IPS-15b (cell line): Measurements from ENCODE around the gene CRYZL1.

Experiments
- H3K27me3 ChIP-seq: one replicate; pipeline ENCODE4 v1.6.1; 2013; ENCODE audit warnings: low read length; ENCODE audit not compliant: control insufficient read depth, insufficient read depth
- H3K36me3 ChIP-seq: one replicate; pipeline ENCODE4 v1.6.1; 2013; ENCODE audit warnings: low read length; ENCODE audit not compliant: control insufficient read depth, insufficient read depth
- H3K4me1 ChIP-seq: one replicate; pipeline ENCODE4 v1.6.1; 2013; ENCODE audit warnings: mild to moderate bottlenecking, low read length; ENCODE audit not compliant: control insufficient read depth, insufficient read depth
- H3K4me3 ChIP-seq: one replicate; pipeline ENCODE4 v1.5.1; 2013; ENCODE audit warnings: low read depth, low read length
- H3K9ac ChIP-seq: one replicate; pipeline ENCODE4 v1.6.1; 2013; ENCODE audit warnings: low read depth, mild to moderate bottlenecking, low read length
- H3K9me3 ChIP-seq: one replicate; pipeline ENCODE4 v1.6.1; 2013; ENCODE audit warnings: mild to moderate bottlenecking, low read length; ENCODE audit not compliant: control insufficient read depth, insufficient read depth

The CRYZL1 gene

GRCh38 chr21:33541756-33542639 lies 99.5 kb downstream of the CRYZL1 start, which contains the start of gene GART:
TSS of gene GART (minus strand) at chr21:33542117. CDS start at chr21:33539315, 2,802 bp downstream.
- Histone ChIP-seq H3K27me3 (no peaks in the 10 kb centered on the region), H3K36me3 (peaks cover 19% of the 10 kb centered on the region), H3K9me3 (no peaks in the 10 kb centered on the region), H3K4me3 (peak within 1 kb of the TSS; percentile 98), H3K9ac (peak within 1 kb of the TSS; percentile 100), H3K4me1 (peaks cover 8% of the 10 kb centered on the region)

GRCh38 chr21:33541105-33541711 lies 100.3 kb downstream of the CRYZL1 start:
- Histone ChIP-seq H3K27me3 (no peaks in the 10 kb centered on the region), H3K4me1 (peaks cover 8% of the 10 kb centered on the region), H3K4me3 (peak overlapping the region; percentile 98), H3K9ac (peak overlapping the region; percentile 70), H3K36me3 (peaks cover 25% of the 10 kb centered on the region), H3K9me3 (no peaks in the 10 kb centered on the region)

DNA sequence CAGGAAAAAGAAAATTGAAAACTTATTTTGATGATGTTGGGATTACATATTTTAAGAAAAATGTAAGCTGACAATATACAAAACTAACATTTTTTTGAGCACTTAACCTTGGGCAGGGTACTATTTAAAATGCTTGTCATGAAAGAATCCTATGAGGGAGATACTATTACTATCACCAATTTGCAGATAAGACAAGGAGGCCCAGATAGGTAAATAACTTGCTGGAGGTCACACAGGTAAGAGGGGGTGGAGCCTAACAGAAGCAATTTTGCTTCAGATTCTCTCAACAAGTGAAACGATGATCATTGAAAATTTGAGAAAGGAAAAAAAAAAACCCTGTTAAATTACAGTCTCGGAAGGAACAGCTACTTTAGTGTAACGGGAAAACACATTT lies 100.8 kb downstream of the CRYZL1 start:
- H3K4me1 ChIP-seq = peaks cover 8% of the 10 kb centered on the region
- H3K27me3 ChIP-seq = no peaks in the 10 kb centered on the region
- no peaks in the 10 kb centered on the region for H3K9me3 ChIP-seq
- peak overlapping the region; percentile 98 for H3K4me3 ChIP-seq
- H3K36me3 ChIP-seq = peaks cover 27% of the 10 kb centered on the region
- H3K9ac ChIP-seq = no peak overlapping the region

GRCh38 chr21:33539616-33540015 lies 101.9 kb downstream of the CRYZL1 start:
- no peak overlapping the region for H3K9ac ChIP-seq
- H3K4me1 ChIP-seq = peaks cover 5% of the 10 kb centered on the region
- no peaks in the 10 kb centered on the region for H3K27me3 ChIP-seq
- no peak overlapping the region for H3K4me3 ChIP-seq
- H3K9me3 ChIP-seq = no peaks in the 10 kb centered on the region
- peaks cover 34% of the 10 kb centered on the region for H3K36me3 ChIP-seq
